ENCODE data around the gene AGTRAP. TPM values are rescaled to one million over a fixed set of nuclear protein-coding genes. Genes with fewer than 3 reads are reported as not detected.

Gene AGTRAP
- total and polyA plus RNA-seq, 2 of the 8 experiments (the other 6 are each of a cell fraction or from before 2014, with no cell fraction given): 69.7 to 192 TPM

DNA sequence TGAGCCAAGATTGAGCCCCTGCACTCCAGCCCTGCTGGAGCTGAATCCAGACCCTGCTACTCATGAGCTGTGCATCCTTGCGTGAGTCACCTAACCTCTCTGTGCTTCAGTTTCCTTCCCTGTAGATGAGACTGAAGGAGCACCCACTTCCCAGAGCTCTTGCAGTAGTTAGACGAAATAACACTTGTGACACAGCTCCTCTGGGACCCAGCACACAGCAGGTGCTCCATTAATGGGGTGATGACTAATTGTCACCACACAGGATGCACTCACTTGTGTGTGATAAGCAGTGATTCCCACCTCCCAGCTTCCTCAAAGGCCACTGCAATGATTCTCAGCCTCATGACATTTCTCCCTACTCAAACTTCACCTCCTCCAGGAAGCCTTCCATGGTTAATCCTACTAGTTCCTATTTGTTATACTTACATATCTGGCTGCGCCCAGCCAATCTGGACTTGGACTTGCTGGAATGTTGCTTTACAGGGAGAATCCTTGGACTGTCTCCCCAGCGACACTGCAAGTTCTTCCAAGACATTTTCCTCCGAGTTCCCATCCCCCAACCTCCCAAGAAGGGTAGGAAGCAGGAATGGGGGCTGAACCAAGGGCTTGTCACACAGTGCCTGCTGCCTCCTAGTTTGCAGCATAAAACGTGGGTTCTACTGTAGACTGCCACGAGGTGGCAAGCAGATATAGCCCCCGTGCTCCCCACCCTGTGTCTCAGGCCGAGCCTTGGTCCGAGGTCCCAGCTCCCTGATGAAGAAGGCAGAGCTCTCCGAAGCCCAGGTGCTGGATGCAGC, 27.2 kb upstream of the AGTRAP start (continued):
- TF ChIP-seq, protein P1, sequence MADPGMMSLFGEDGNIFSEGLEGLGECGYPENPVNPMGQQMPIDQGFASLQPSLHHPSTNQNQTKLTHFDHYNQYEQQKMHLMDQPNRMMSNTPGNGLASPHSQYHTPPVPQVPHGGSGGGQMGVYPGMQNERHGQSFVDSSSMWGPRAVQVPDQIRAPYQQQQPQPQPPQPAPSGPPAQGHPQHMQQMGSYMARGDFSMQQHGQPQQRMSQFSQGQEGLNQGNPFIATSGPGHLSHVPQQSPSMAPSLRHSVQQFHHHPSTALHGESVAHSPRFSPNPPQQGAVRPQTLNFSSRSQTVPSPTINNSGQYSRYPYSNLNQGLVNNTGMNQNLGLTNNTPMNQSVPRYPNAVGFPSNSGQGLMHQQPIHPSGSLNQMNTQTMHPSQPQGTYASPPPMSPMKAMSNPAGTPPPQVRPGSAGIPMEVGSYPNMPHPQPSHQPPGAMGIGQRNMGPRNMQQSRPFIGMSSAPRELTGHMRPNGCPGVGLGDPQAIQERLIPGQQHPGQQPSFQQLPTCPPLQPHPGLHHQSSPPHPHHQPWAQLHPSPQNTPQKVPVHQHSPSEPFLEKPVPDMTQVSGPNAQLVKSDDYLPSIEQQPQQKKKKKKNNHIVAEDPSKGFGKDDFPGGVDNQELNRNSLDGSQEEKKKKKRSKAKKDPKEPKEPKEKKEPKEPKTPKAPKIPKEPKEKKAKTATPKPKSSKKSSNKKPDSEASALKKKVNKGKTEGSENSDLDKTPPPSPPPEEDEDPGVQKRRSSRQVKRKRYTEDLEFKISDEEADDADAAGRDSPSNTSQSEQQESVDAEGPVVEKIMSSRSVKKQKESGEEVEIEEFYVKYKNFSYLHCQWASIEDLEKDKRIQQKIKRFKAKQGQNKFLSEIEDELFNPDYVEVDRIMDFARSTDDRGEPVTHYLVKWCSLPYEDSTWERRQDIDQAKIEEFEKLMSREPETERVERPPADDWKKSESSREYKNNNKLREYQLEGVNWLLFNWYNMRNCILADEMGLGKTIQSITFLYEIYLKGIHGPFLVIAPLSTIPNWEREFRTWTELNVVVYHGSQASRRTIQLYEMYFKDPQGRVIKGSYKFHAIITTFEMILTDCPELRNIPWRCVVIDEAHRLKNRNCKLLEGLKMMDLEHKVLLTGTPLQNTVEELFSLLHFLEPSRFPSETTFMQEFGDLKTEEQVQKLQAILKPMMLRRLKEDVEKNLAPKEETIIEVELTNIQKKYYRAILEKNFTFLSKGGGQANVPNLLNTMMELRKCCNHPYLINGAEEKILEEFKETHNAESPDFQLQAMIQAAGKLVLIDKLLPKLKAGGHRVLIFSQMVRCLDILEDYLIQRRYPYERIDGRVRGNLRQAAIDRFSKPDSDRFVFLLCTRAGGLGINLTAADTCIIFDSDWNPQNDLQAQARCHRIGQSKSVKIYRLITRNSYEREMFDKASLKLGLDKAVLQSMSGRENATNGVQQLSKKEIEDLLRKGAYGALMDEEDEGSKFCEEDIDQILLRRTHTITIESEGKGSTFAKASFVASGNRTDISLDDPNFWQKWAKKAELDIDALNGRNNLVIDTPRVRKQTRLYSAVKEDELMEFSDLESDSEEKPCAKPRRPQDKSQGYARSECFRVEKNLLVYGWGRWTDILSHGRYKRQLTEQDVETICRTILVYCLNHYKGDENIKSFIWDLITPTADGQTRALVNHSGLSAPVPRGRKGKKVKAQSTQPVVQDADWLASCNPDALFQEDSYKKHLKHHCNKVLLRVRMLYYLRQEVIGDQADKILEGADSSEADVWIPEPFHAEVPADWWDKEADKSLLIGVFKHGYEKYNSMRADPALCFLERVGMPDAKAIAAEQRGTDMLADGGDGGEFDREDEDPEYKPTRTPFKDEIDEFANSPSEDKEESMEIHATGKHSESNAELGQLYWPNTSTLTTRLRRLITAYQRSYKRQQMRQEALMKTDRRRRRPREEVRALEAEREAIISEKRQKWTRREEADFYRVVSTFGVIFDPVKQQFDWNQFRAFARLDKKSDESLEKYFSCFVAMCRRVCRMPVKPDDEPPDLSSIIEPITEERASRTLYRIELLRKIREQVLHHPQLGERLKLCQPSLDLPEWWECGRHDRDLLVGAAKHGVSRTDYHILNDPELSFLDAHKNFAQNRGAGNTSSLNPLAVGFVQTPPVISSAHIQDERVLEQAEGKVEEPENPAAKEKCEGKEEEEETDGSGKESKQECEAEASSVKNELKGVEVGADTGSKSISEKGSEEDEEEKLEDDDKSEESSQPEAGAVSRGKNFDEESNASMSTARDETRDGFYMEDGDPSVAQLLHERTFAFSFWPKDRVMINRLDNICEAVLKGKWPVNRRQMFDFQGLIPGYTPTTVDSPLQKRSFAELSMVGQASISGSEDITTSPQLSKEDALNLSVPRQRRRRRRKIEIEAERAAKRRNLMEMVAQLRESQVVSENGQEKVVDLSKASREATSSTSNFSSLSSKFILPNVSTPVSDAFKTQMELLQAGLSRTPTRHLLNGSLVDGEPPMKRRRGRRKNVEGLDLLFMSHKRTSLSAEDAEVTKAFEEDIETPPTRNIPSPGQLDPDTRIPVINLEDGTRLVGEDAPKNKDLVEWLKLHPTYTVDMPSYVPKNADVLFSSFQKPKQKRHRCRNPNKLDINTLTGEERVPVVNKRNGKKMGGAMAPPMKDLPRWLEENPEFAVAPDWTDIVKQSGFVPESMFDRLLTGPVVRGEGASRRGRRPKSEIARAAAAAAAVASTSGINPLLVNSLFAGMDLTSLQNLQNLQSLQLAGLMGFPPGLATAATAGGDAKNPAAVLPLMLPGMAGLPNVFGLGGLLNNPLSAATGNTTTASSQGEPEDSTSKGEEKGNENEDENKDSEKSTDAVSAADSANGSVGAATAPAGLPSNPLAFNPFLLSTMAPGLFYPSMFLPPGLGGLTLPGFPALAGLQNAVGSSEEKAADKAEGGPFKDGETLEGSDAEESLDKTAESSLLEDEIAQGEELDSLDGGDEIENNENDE (IDR thresholded peaks at IDR 0.05; ENCODE audit: insufficient replicate concordance, low read length): no peak
- no peak for TF ChIP-seq YY1 (IDR thresholded peaks at IDR 0.05; ENCODE audit: low read depth, low read length)
- TF ChIP-seq CREB1 (IDR thresholded peaks at IDR 0.05): no peak
- TF ChIP-seq POLR2A (IDR thresholded peaks at IDR 0.05; ENCODE audit: control extremely low read depth in 1 of 2, low read depth in 2 of 2, low read length in 2 of 2): no peak
- TF ChIP-seq JUN (IDR thresholded peaks at IDR 0.05; ENCODE audit: low read depth, low read length): no peak
- TF ChIP-seq CHD2 (IDR thresholded peaks at IDR 0.05; ENCODE audit: low read length): no peak
- no peak for TF ChIP-seq SP1 (IDR thresholded peaks at IDR 0.05; ENCODE audit: low read depth, low read length)
- TF ChIP-seq SP2 (IDR thresholded peaks at IDR 0.05; ENCODE audit: low read length): no peak
- no peak for TF ChIP-seq RAD21 (IDR thresholded peaks at IDR 0.05 in 1 of 2, conservative IDR thresholded peaks at IDR 0.05 in 1 of 2; ENCODE audit: low read depth in 2 of 2, low read length in 2 of 2)
- TF ChIP-seq SAP30 (IDR thresholded peaks at IDR 0.05; ENCODE audit: insufficient read depth, insufficient replicate concordance, low read length): no peak
- TF ChIP-seq RFX5 (IDR thresholded peaks at IDR 0.05; ENCODE audit: borderline replicate concordance, low read depth, low read length): no peak
- TF ChIP-seq BACH1 (IDR thresholded peaks at IDR 0.05; ENCODE audit: low read length): no peak

Measured in H1 (cell line).